HepG2 (cell line): ENCODE data around the gene ZNF322. TPM values are rescaled to one million over a fixed set of nuclear protein-coding genes. Genes with fewer than 3 reads are reported as not detected.

ENCODE experiments used
- BRD4 ChIP-seq: sonication (generic); formaldehyde crosslinking; IDR thresholded peaks from 2 replicates; pipeline ENCODE4 v1.4.0; 2020; ENCODE audit warnings: missing genetic modification reagents
- FOSL1 ChIP-seq: sonication (generic); formaldehyde crosslinking; IDR thresholded peaks from 2 replicates; pipeline ENCODE4 v1.9.0; 2021; ENCODE audit warnings: missing genetic modification reagents, borderline replicate concordance
- IRF2 ChIP-seq: IDR thresholded peaks from 2 replicates; pipeline ENCODE4 v1.6.1; 2018; ENCODE audit warnings: missing genetic modification reagents, missing compliant biosample characterization
- RFX1 ChIP-seq: fragments of 450-650 bp; IDR thresholded peaks from 2 replicates; pipeline ENCODE4 v1.6.1; 2017
- RFXAP ChIP-seq: sonication (generic); formaldehyde crosslinking; IDR thresholded peaks from 2 replicates; pipeline ENCODE4 v1.4.0; 2020; ENCODE audit warnings: missing genetic modification reagents, borderline replicate concordance
- TFDP2 ChIP-seq: sonication (generic); formaldehyde crosslinking; IDR thresholded peaks from 2 replicates; pipeline ENCODE4 v1.4.0; 2020; ENCODE audit warnings: missing genetic modification reagents
- TMF1 ChIP-seq: sonication (generic); formaldehyde crosslinking; IDR thresholded peaks from 2 replicates; pipeline ENCODE4 v1.8.1; 2022; ENCODE audit warnings: low read depth, missing genetic modification reagents
- ZEB1 ChIP-seq: IDR thresholded peaks from 2 replicates; pipeline ENCODE4 v1.6.1; 2012; ENCODE audit warnings: mild to moderate bottlenecking, low read depth, inconsistent platforms; ENCODE audit not compliant: insufficient replicate concordance
- ZKSCAN1 ChIP-seq: fragments of 150-350 bp; IDR thresholded peaks from 2 replicates; pipeline ENCODE4 v1.6.1; 2014; ENCODE audit warnings: low read length
- ZNF121 ChIP-seq: sonication (generic); formaldehyde crosslinking; IDR thresholded peaks from 2 replicates; pipeline ENCODE4 v1.5.0; 2020; ENCODE audit warnings: mild to moderate bottlenecking, missing genetic modification reagents
- ZNF34 ChIP-seq: sonication (generic); formaldehyde crosslinking; IDR thresholded peaks from 2 replicates; pipeline ENCODE4 v1.4.0; 2020; ENCODE audit warnings: mild to moderate bottlenecking, missing genetic modification reagents, borderline replicate concordance
- ZNF564 ChIP-seq: sonication (generic); formaldehyde crosslinking; IDR thresholded peaks from 2 replicates; pipeline ENCODE4 v1.8.1; 2023; ENCODE audit warnings: mild to moderate bottlenecking, missing genetic modification reagents
- ZNF7 ChIP-seq: IDR thresholded peaks from 2 replicates; pipeline ENCODE4 v1.6.1; 2016; ENCODE audit warnings: missing biosample characterization, missing genetic modification reagents
- ZNF790 ChIP-seq: sonication (generic); formaldehyde crosslinking; IDR thresholded peaks from 2 replicates; pipeline ENCODE4 v1.8.0; 2022; ENCODE audit warnings: missing genetic modification reagents, mild to moderate bottlenecking, borderline replicate concordance
- polyA plus RNA-seq, 8 experiments: library from polyadenylated mRNA; depleted of rRNA in 3 of 8; stranded (reverse) in 7 of 8; unstranded in 1 of 8; fragments of >200 nt; fragmentation: Illumina TruSeq in 4 of 8; extraction: Trizol in 4 of 8; gene quantifications; 2 replicates each; pipeline versions ENCODE4 v1.2.1 to v1.2.3, GENCODE V29; 2011 to 2016; ENCODE audit warnings: low read depth in 4 of 8, missing spikeins in 1 of 8, mixed read lengths in 1 of 8; ENCODE audit not compliant: insufficient read depth in 1 of 8
- total RNA-seq, 5 experiments: library from RNA; depleted of rRNA; stranded (reverse); fragments of >200 nt; fragmentation: Illumina TruSeq; extraction: Trizol; gene quantifications; 2 replicates each; pipeline ENCODE4 v1.2.3, GENCODE V29; 2016; ENCODE audit warnings: low read depth in 1 of 5
- TF ChIP-seq, protein P1 (sequence below): sonication (generic); formaldehyde crosslinking; IDR thresholded peaks from 2 replicates; pipeline ENCODE4 v1.4.0; 2020; ENCODE audit warnings: missing genetic modification reagents; ENCODE audit errors: not compliant biosample characterization
- TF ChIP-seq, protein P2 (sequence below): sonication (generic); formaldehyde crosslinking; IDR thresholded peaks from 2 replicates; pipeline ENCODE4 v1.5.1; 2020; ENCODE audit warnings: missing genetic modification reagents, mild to moderate bottlenecking, borderline replicate concordance
- TF ChIP-seq, protein P3 (sequence below): sonication (generic); formaldehyde crosslinking; IDR thresholded peaks from 2 replicates; pipeline ENCODE4 v1.4.0; 2020; ENCODE audit warnings: mild to moderate bottlenecking, missing genetic modification reagents

The ZNF322 gene
- total and polyA plus RNA-seq, 2 of the 13 experiments (the other 11 are each of a cell fraction or from before 2014, with no cell fraction given) = 8.3 to 22.8 TPM

GRCh38 chr6:26596579-26597388, 62.8 kb downstream of the ZNF322 start, which contains the start of gene ABT1 (continued):
- peak; percentile 89 for TF ChIP-seq ZNF121 (CRISPR knock-in tag)
- peak; percentile 76; the same call in 1 of the 2 replicates for TF ChIP-seq TMF1 (CRISPR knock-in tag)
- TF ChIP-seq TFDP2 (CRISPR knock-in tag) = peak; percentile 79
- TF ChIP-seq RFXAP (CRISPR knock-in tag) = peak; percentile 85; the same call in 1 of the 2 replicates
- TF ChIP-seq FOSL1 (CRISPR knock-in tag) = no peak
- TF ChIP-seq, protein P1, sequence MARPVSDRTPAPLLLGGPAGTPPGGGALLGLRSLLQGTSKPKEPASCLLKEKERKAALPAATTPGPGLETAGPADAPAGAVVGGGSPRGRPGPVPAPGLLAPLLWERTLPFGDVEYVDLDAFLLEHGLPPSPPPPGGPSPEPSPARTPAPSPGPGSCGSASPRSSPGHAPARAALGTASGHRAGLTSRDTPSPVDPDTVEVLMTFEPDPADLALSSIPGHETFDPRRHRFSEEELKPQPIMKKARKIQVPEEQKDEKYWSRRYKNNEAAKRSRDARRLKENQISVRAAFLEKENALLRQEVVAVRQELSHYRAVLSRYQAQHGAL (CRISPR knock-in tag) = no peak
- peak; percentile 18 for TF ChIP-seq ZEB1
- TF ChIP-seq RFX1 = no peak
- peak; percentile 81; the same call in 1 of the 2 replicates for TF ChIP-seq ZNF34 (CRISPR knock-in tag)
- TF ChIP-seq, protein P2, sequence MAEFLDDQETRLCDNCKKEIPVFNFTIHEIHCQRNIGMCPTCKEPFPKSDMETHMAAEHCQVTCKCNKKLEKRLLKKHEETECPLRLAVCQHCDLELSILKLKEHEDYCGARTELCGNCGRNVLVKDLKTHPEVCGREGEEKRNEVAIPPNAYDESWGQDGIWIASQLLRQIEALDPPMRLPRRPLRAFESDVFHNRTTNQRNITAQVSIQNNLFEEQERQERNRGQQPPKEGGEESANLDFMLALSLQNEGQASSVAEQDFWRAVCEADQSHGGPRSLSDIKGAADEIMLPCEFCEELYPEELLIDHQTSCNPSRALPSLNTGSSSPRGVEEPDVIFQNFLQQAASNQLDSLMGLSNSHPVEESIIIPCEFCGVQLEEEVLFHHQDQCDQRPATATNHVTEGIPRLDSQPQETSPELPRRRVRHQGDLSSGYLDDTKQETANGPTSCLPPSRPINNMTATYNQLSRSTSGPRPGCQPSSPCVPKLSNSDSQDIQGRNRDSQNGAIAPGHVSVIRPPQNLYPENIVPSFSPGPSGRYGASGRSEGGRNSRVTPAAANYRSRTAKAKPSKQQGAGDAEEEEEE (CRISPR knock-in tag) = 0 out of 2 replicates have a peak, but pooled peaks have one; percentile 22
- peak; percentile 100 for TF ChIP-seq IRF2 (CRISPR knock-in tag)
- TF ChIP-seq ZNF564 (CRISPR knock-in tag) = no peak; the same call in 1 of the 2 replicates
- TF ChIP-seq, protein P3, sequence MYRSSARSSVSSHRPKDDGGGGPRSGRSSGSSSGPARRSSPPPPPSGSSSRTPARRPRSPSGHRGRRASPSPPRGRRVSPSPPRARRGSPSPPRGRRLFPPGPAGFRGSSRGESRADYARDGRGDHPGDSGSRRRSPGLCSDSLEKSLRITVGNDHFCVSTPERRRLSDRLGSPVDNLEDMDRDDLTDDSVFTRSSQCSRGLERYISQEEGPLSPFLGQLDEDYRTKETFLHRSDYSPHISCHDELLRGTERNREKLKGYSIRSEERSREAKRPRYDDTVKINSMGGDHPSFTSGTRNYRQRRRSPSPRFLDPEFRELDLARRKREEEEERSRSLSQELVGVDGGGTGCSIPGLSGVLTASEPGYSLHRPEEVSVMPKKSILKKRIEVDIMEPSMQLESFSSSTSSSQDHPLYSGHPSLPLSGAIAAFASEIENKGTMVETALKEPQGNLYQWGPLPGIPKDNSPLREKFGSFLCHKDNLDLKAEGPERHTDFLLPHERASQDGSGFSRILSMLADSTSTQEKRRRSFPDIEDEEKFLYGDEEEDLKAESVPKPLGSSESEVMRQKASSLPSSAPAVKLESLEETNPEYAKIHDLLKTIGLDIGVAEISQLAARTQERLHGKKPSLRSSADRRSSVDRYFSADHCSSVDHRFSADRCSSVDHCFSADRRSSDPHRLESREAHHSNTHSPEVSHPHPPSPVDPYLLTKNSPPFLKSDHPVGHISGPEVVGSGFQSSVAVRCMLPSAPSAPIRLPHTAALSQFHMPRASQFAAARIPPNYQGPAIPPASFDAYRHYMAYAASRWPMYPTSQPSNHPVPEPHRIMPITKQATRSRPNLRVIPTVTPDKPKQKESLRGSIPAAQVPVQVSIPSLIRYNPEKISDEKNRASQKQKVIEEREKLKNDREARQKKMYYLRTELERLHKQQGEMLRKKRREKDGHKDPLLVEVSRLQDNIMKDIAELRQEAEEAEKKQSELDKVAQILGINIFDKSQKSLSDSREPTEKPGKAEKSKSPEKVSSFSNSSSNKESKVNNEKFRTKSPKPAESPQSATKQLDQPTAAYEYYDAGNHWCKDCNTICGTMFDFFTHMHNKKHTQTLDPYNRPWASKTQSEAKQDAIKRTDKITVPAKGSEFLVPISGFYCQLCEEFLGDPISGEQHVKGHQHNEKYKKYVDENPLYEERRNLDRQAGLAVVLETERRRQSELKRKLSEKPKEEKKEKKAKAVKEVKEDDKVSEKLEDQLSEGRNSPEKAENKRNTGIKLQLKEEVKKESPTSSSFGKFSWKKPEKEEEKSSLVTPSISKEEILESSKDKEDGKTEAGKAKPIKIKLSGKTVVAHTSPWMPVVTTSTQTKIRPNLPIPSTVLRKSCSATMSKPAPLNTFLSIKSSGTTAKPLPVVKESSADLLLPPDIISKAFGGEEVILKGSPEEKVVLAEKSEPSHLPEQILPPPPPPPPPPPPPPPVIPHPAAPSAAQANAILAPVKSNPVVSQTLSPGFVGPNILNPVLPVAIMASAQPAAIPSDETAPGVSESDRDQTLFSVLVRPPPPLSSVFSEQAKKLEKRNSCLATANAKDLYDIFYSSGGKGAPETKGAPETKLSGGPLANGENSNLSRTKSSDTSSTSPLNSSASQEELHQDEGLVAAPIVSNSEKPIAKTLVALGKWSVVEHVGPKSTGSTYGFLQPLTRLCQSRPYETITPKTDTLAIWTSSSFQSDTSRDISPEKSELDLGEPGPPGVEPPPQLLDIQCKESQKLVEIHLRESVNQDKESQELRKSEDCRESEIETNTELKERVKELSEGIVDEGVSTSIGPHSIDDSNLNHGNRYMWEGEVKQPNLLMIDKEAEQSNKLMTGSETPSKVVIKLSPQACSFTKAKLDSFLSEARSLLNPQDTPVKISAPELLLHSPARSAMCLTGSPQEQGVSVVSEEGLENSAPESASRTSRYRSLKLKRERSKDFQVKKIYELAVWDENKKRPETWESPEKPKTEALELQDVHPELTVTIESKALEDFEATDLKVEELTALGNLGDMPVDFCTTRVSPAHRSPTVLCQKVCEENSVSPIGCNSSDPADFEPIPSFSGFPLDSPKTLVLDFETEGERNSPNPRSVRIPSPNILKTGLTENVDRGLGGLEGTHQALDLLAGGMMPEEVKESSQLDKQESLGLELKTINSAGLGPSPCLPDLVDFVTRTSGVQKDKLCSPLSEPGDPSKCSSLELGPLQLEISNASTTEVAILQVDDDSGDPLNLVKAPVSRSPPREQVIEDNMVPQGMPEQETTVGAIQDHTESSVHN (CRISPR knock-in tag) = no peak
- TF ChIP-seq ZNF7 (CRISPR knock-in tag) = no peak; the same call in 1 of the 2 replicates
- no peak for TF ChIP-seq ZNF790 (CRISPR knock-in tag)
- peak; percentile 27; the same call in 1 of the 2 replicates for TF ChIP-seq ZKSCAN1
- peak; percentile 93 for TF ChIP-seq BRD4 (CRISPR knock-in tag)
